ENCODE measurements around the gene HAUS3.

Gene HAUS3

GRCh38 chr4:2245057-2245786 lies 3.3 kb upstream of the HAUS3 start:
- no peak for ATAC-seq
- TF ChIP-seq ZFP3 (CRISPR knock-in tag; IDR thresholded peaks at IDR 0.05), result no peak
- TF ChIP-seq GLIS3 (CRISPR knock-in tag; IDR thresholded peaks at IDR 0.05), result no peak
- no peak for TF ChIP-seq ZNF8 (CRISPR knock-in tag; IDR thresholded peaks at IDR 0.05)

GRCh38 chr4:2243681-2244380 lies 1.9 kb upstream of the HAUS3 start:
- no peak for ATAC-seq
- TF ChIP-seq ZFP30 (CRISPR knock-in tag; IDR thresholded peaks at IDR 0.05), result no peak
- no peak for TF ChIP-seq TCF4 (CRISPR knock-in tag; IDR thresholded peaks at IDR 0.05; ENCODE audit: borderline replicate concordance)

GRCh38 chr4:2241003-2241402 lies 918 bp downstream of the HAUS3 start:
- TF ChIP-seq ZNF70 (CRISPR knock-in tag; IDR thresholded peaks at IDR 0.05), result no peak
- TF ChIP-seq ZNF565 (CRISPR knock-in tag; conservative IDR thresholded peaks at IDR 0.05; ENCODE audit: low read depth), result no peak
- TF ChIP-seq TOX (CRISPR knock-in tag; IDR thresholded peaks at IDR 0.05; ENCODE audit: borderline replicate concordance), result no peak
- ATAC-seq, result no peak

- no peak for ATAC-seq
- TF ChIP-seq CSDC2 (CRISPR knock-in tag; IDR thresholded peaks at IDR 0.05), result no peak
- TF ChIP-seq, protein P1, sequence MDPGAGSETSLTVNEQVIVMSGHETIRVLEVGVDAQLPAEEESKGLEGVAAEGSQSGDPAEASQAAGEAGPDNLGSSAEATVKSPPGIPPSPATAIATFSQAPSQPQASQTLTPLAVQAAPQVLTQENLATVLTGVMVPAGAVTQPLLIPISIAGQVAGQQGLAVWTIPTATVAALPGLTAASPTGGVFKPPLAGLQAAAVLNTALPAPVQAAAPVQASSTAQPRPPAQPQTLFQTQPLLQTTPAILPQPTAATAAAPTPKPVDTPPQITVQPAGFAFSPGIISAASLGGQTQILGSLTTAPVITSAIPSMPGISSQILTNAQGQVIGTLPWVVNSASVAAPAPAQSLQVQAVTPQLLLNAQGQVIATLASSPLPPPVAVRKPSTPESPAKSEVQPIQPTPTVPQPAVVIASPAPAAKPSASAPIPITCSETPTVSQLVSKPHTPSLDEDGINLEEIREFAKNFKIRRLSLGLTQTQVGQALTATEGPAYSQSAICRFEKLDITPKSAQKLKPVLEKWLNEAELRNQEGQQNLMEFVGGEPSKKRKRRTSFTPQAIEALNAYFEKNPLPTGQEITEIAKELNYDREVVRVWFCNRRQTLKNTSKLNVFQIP (CRISPR knock-in tag; IDR thresholded peaks at IDR 0.05; ENCODE audit: borderline replicate concordance, low read depth), result no peak
- no peak for TF ChIP-seq CSRNP3 (CRISPR knock-in tag; IDR thresholded peaks at IDR 0.05)
- no peak for TF ChIP-seq RARB (CRISPR knock-in tag; IDR thresholded peaks at IDR 0.05)
- no peak for TF ChIP-seq CREB5 (CRISPR knock-in tag; IDR thresholded peaks at IDR 0.05; ENCODE audit: low read depth)
- no peak for TF ChIP-seq GLIS3 (CRISPR knock-in tag; IDR thresholded peaks at IDR 0.05)
- no peak for TF ChIP-seq ZFP30 (CRISPR knock-in tag; IDR thresholded peaks at IDR 0.05)
- no peak for TF ChIP-seq TOX (CRISPR knock-in tag; IDR thresholded peaks at IDR 0.05; ENCODE audit: borderline replicate concordance)
- TF ChIP-seq, protein P2, sequence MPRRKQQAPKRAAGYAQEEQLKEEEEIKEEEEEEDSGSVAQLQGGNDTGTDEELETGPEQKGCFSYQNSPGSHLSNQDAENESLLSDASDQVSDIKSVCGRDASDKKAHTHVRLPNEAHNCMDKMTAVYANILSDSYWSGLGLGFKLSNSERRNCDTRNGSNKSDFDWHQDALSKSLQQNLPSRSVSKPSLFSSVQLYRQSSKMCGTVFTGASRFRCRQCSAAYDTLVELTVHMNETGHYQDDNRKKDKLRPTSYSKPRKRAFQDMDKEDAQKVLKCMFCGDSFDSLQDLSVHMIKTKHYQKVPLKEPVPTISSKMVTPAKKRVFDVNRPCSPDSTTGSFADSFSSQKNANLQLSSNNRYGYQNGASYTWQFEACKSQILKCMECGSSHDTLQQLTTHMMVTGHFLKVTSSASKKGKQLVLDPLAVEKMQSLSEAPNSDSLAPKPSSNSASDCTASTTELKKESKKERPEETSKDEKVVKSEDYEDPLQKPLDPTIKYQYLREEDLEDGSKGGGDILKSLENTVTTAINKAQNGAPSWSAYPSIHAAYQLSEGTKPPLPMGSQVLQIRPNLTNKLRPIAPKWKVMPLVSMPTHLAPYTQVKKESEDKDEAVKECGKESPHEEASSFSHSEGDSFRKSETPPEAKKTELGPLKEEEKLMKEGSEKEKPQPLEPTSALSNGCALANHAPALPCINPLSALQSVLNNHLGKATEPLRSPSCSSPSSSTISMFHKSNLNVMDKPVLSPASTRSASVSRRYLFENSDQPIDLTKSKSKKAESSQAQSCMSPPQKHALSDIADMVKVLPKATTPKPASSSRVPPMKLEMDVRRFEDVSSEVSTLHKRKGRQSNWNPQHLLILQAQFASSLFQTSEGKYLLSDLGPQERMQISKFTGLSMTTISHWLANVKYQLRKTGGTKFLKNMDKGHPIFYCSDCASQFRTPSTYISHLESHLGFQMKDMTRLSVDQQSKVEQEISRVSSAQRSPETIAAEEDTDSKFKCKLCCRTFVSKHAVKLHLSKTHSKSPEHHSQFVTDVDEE (CRISPR knock-in tag; IDR thresholded peaks at IDR 0.05), result no peak
- TF ChIP-seq ESRRG (CRISPR knock-in tag; IDR thresholded peaks at IDR 0.05), result no peak
- no peak for TF ChIP-seq OSR1 (CRISPR knock-in tag; IDR thresholded peaks at IDR 0.05)
- TF ChIP-seq, protein P3, sequence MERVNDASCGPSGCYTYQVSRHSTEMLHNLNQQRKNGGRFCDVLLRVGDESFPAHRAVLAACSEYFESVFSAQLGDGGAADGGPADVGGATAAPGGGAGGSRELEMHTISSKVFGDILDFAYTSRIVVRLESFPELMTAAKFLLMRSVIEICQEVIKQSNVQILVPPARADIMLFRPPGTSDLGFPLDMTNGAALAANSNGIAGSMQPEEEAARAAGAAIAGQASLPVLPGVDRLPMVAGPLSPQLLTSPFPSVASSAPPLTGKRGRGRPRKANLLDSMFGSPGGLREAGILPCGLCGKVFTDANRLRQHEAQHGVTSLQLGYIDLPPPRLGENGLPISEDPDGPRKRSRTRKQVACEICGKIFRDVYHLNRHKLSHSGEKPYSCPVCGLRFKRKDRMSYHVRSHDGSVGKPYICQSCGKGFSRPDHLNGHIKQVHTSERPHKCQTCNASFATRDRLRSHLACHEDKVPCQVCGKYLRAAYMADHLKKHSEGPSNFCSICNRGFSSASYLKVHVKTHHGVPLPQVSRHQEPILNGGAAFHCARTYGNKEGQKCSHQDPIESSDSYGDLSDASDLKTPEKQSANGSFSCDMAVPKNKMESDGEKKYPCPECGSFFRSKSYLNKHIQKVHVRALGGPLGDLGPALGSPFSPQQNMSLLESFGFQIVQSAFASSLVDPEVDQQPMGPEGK (CRISPR knock-in tag; IDR thresholded peaks at IDR 0.05; ENCODE audit: borderline replicate concordance), result no peak
- TF ChIP-seq BACH2 (CRISPR knock-in tag; IDR thresholded peaks at IDR 0.05; ENCODE audit: borderline replicate concordance), result no peak
- TF ChIP-seq ZNF70 (CRISPR knock-in tag; IDR thresholded peaks at IDR 0.05), result no peak
- TF ChIP-seq ZNF565 (CRISPR knock-in tag; conservative IDR thresholded peaks at IDR 0.05; ENCODE audit: low read depth), result no peak
- no peak for TF ChIP-seq ZNF8 (CRISPR knock-in tag; IDR thresholded peaks at IDR 0.05)
- TF ChIP-seq PPARA (CRISPR knock-in tag; IDR thresholded peaks at IDR 0.05; ENCODE audit: borderline replicate concordance), result no peak
Measured at GRCh38 chr4:2236944-2237666, 4.8 kb downstream of the HAUS3 start.

Data from SK-N-SH treated with all-trans-retinoic acid at 6 μM for 48 hours (cell line).